HepG2 (cell line): ENCODE measurements around the gene ABHD6. TPM values are rescaled to one million over a fixed set of nuclear protein-coding genes. Genes with fewer than 3 reads are reported as not detected.

Experiments
- ARID5B ChIP-seq: IDR thresholded peaks from 2 replicates; pipeline ENCODE4 v1.4.0; 2020; ENCODE audit warnings: mild to moderate bottlenecking, missing genetic modification reagents
- ARNTL ChIP-seq: sonication (generic); formaldehyde crosslinking; IDR thresholded peaks from 2 replicates; pipeline ENCODE4 v1.4.0; 2020; ENCODE audit warnings: mild to moderate bottlenecking, missing genetic modification reagents
- ATF4 ChIP-seq, 2 experiments: fragments of 450-650 bp in 1 of 2; sonication (generic) in 1 of 2; formaldehyde crosslinking; IDR thresholded peaks; 2 replicates each; pipeline versions ENCODE4 v1.5.0 to v1.8.0; 2020 to 2022; ENCODE audit warnings: mild to moderate bottlenecking in 1 of 2, missing genetic modification reagents in 1 of 2
- BORCS8-MEF2B ChIP-seq: sonication (generic); formaldehyde crosslinking; IDR thresholded peaks from 2 replicates; pipeline ENCODE4 v1.8.0; 2022; ENCODE audit warnings: mild to moderate bottlenecking, missing genetic modification reagents
- KLF16 ChIP-seq, 2 experiments: sonication (generic) in 1 of 2; formaldehyde crosslinking in 1 of 2; IDR thresholded peaks; 2 replicates each; pipeline versions ENCODE4 v1.6.1 to v1.8.0; 2016 to 2023; ENCODE audit warnings: missing genetic modification reagents in 2 of 2, missing compliant biosample characterization in 1 of 2
- POGK ChIP-seq: sonication (generic); formaldehyde crosslinking; conservative IDR thresholded peaks from 2 replicates; pipeline ENCODE4 v1.8.0; 2022; ENCODE audit warnings: mild to moderate bottlenecking, moderate library complexity, missing genetic modification reagents
- POLR2G ChIP-seq: fragments of 200-400 bp; formaldehyde crosslinking; IDR thresholded peaks from 2 replicates; pipeline ENCODE4 v1.6.1; 2018; ENCODE audit warnings: mild to moderate bottlenecking, low read depth, low read length, moderate library complexity
- REL ChIP-seq: sonication (generic); formaldehyde crosslinking; conservative IDR thresholded peaks from 2 replicates; pipeline ENCODE4 v1.8.0; 2022; ENCODE audit warnings: mild to moderate bottlenecking, missing genetic modification reagents, moderate library complexity
- REPIN1 ChIP-seq: sonication (generic); formaldehyde crosslinking; IDR thresholded peaks from 2 replicates; pipeline ENCODE4 v1.8.0; 2022; ENCODE audit warnings: missing genetic modification reagents, low read depth, mild to moderate bottlenecking, borderline replicate concordance
- ZC3H4 ChIP-seq: sonication (generic); formaldehyde crosslinking; IDR thresholded peaks from 2 replicates; pipeline ENCODE4 v1.4.0; 2020; ENCODE audit warnings: missing genetic modification reagents, borderline replicate concordance
- ZMYM4 ChIP-seq: sonication (generic); formaldehyde crosslinking; IDR thresholded peaks from 2 replicates; pipeline ENCODE4 v1.8.1; 2023; ENCODE audit warnings: mild to moderate bottlenecking, missing genetic modification reagents
- ZNF883 ChIP-seq: sonication (generic); formaldehyde crosslinking; IDR thresholded peaks from 2 replicates; pipeline ENCODE4 v1.5.1; 2020; ENCODE audit warnings: mild to moderate bottlenecking, missing genetic modification reagents; ENCODE audit errors: not compliant biosample characterization
- ZSCAN5A ChIP-seq: sonication (generic); formaldehyde crosslinking; IDR thresholded peaks from 2 replicates; pipeline ENCODE4 v1.8.0; 2022; ENCODE audit warnings: mild to moderate bottlenecking, missing genetic modification reagents, borderline replicate concordance
- polyA plus RNA-seq, 8 experiments: library from polyadenylated mRNA; depleted of rRNA in 3 of 8; stranded (reverse) in 7 of 8; unstranded in 1 of 8; fragments of >200 nt; fragmentation: Illumina TruSeq in 4 of 8; extraction: Trizol in 4 of 8; gene quantifications; 2 replicates each; pipeline versions ENCODE4 v1.2.1 to v1.2.3, GENCODE V29; 2011 to 2016; ENCODE audit warnings: low read depth in 4 of 8, missing spikeins in 1 of 8, mixed read lengths in 1 of 8; ENCODE audit not compliant: insufficient read depth in 1 of 8
- total RNA-seq, 5 experiments: library from RNA; depleted of rRNA; stranded (reverse); fragments of >200 nt; fragmentation: Illumina TruSeq; extraction: Trizol; gene quantifications; 2 replicates each; pipeline ENCODE4 v1.2.3, GENCODE V29; 2016; ENCODE audit warnings: low read depth in 1 of 5

The ABHD6 gene
- total and polyA plus RNA-seq, 2 of the 13 experiments (the other 11 are each of a cell fraction or from before 2014, with no cell fraction given): 9.0 to 17.2 TPM

- TF ChIP-seq ZSCAN5A (CRISPR knock-in tag) (no peak), ARID5B (CRISPR knock-in tag) (no peak; the same call in 1 of the 2 replicates), ZNF883 (CRISPR knock-in tag) (peak; percentile 13), REL (CRISPR knock-in tag) (no peak), ZC3H4 (CRISPR knock-in tag) (no peak), KLF16 (CRISPR knock-in tag; IDR thresholded peaks at IDR 0.05) (0 out of 4 replicates have a peak, but pooled peaks of 1 of the 2 experiments have one; percentile 9), POLR2G (peak; percentile 51; the same call in 1 of the 2 replicates), ARNTL (CRISPR knock-in tag) (no peak), ZMYM4 (CRISPR knock-in tag) (peak; percentile 49), ATF4 (CRISPR knock-in tag; IDR thresholded peaks at IDR 0.05) (peak in 1 of 2 experiments; percentile 58; a peak in 1 of 4 replicates), BORCS8-MEF2B (CRISPR knock-in tag) (no peak), REPIN1 (CRISPR knock-in tag) (no peak), POGK (peak; percentile 62; the same call in 1 of the 2 replicates)
- TF ChIP-seq, all 625 proteins: peak for 79
Observed at GRCh38 chr3:58237238-58237940, at the start of gene ABHD6 (continued).
